Amniotic stem cell (primary cell): ENCODE results near the gene MRPL38.

Experiments
- DNase-seq: peaks from one replicate; lab custom pipeline; 2025; lab: John Stamatoyannopoulos, UW

Gene MRPL38

GRCh38 chr17:75904749-75905521, at the start of gene MRPL38:
Gene MRPL38, minus strand, starts transcription at chr17:75904884. Its CDS starts 9 bp downstream, at chr17:75904875.
- DNase-seq: peak; percentile 89

GRCh38 chr17:75950855-75951554, 46.3 kb upstream of the MRPL38 start:
- DNase-seq: no peak

- no peak for DNase-seq
These were observed 45.7 kb upstream of the MRPL38 start for GRCh38 chr17:75950421-75950820.

GRCh38 chr17:75945211-75945610, 40.5 kb upstream of the MRPL38 start:
- no peak for DNase-seq

- no peak for DNase-seq
These were observed 38.8 kb upstream of the MRPL38 start for GRCh38 chr17:75943491-75943890.

- DNase-seq: no peak
These were observed 37.8 kb upstream of the MRPL38 start for GRCh38 chr17:75942473-75942872.

- DNase-seq: no peak
These were observed 36.7 kb upstream of the MRPL38 start for GRCh38 chr17:75941442-75941819.

GRCh38 chr17:75940727-75941441, 36.2 kb upstream of the MRPL38 start, which contains the start of gene FBF1:
Gene FBF1, minus strand, starts transcription at chr17:75941042. Its CDS starts 2,893 bp downstream, at chr17:75938149.
- DNase-seq: peak; percentile 95

- no peak for DNase-seq
These were observed 33.0 kb upstream of the MRPL38 start for GRCh38 chr17:75937652-75938051.

- no peak for DNase-seq
These were observed 29.1 kb upstream of the MRPL38 start for GRCh38 chr17:75933808-75934207.

- DNase-seq: no peak
These were observed 28.2 kb upstream of the MRPL38 start for GRCh38 chr17:75932852-75933251.

GRCh38 chr17:75931062-75931461, 26.4 kb upstream of the MRPL38 start:
- DNase-seq: no peak

- no peak for DNase-seq
These were observed 22.7 kb upstream of the MRPL38 start for GRCh38 chr17:75927286-75927922.

GRCh38 chr17:75926456-75926855, 21.8 kb upstream of the MRPL38 start:
- no peak for DNase-seq

GRCh38 chr17:75925912-75926311, 21.2 kb upstream of the MRPL38 start:
- no peak for DNase-seq

- no peak for DNase-seq
These were observed 20.4 kb upstream of the MRPL38 start for GRCh38 chr17:75925103-75925502.

GRCh38 chr17:75922963-75923874, 18.5 kb upstream of the MRPL38 start:
- no peak for DNase-seq

GRCh38 chr17:75922173-75922961, 17.7 kb upstream of the MRPL38 start:
- DNase-seq: no peak

- DNase-seq: no peak
These were observed 16.9 kb upstream of the MRPL38 start for GRCh38 chr17:75921596-75921995.

- no peak for DNase-seq
These were observed 15.4 kb upstream of the MRPL38 start for GRCh38 chr17:75920045-75920560.
